ENCODE measurements around the gene ELANE.

GRCh38 chr19:898663-899062 is 46.6 kb downstream of the ELANE start:
- no peak for TF ChIP-seq EZH2 (IDR thresholded peaks at IDR 0.05; ENCODE audit: low read length, missing control alignments)
- TF ChIP-seq, protein P1, sequence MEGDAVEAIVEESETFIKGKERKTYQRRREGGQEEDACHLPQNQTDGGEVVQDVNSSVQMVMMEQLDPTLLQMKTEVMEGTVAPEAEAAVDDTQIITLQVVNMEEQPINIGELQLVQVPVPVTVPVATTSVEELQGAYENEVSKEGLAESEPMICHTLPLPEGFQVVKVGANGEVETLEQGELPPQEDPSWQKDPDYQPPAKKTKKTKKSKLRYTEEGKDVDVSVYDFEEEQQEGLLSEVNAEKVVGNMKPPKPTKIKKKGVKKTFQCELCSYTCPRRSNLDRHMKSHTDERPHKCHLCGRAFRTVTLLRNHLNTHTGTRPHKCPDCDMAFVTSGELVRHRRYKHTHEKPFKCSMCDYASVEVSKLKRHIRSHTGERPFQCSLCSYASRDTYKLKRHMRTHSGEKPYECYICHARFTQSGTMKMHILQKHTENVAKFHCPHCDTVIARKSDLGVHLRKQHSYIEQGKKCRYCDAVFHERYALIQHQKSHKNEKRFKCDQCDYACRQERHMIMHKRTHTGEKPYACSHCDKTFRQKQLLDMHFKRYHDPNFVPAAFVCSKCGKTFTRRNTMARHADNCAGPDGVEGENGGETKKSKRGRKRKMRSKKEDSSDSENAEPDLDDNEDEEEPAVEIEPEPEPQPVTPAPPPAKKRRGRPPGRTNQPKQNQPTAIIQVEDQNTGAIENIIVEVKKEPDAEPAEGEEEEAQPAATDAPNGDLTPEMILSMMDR (conservative IDR thresholded peaks at IDR 0.05 in 1 of 2, IDR thresholded peaks at IDR 0.05 in 1 of 2; ENCODE audit: low read depth in 1 of 2, low read length in 2 of 2): no peak
